DOHH2 (cell line): Measurements from ENCODE around the gene TTC39A.

ENCODE experiments used
- H3F3A ChIP-seq: fragments of 200-600 bp; sonication (generic), shearing (Covaris generic); 2 replicates; pipeline ENCODE4 v1.6.0; 2016; ENCODE audit warnings: antibody characterized with exemption, mild to moderate bottlenecking; ENCODE audit not compliant: control insufficient read depth, insufficient read depth
- H3K27ac ChIP-seq: fragments of 200-600 bp; sonication (generic); 2 replicates; pipeline ENCODE4 v1.5.1; 2014; ENCODE audit warnings: low read depth, mild to moderate bottlenecking, low read length, moderate library complexity
- H3K27me3 ChIP-seq: fragments of 200-600 bp; sonication (generic); 2 replicates; pipeline ENCODE4 v1.6.1; 2014; ENCODE audit warnings: mild to moderate bottlenecking, low read length, mixed read lengths; ENCODE audit not compliant: control insufficient read depth
- H3K36me3 ChIP-seq: fragments of 200-600 bp; sonication (generic); 2 replicates; pipeline ENCODE4 v1.6.1; 2014; ENCODE audit warnings: mild to moderate bottlenecking, low read length, moderate library complexity, mixed read lengths; ENCODE audit not compliant: control insufficient read depth
- H3K4me1 ChIP-seq: fragments of 200-600 bp; sonication (generic); 2 replicates; pipeline ENCODE4 v1.6.1; 2014; ENCODE audit warnings: mild to moderate bottlenecking, low read length, mixed read lengths; ENCODE audit not compliant: control insufficient read depth
- H3K4me2 ChIP-seq: fragments of 200-600 bp; sonication (generic); 2 replicates; pipeline ENCODE4 v1.6.0; 2014; ENCODE audit warnings: mild to moderate bottlenecking, low read length, moderate library complexity
- H3K4me3 ChIP-seq: fragments of 200-600 bp; sonication (generic); 2 replicates; pipeline ENCODE4 v1.5.1; 2014; ENCODE audit warnings: mild to moderate bottlenecking, low read length, mixed read lengths
- H3K79me2 ChIP-seq: fragments of 200-600 bp; sonication (generic); 2 replicates; pipeline ENCODE4 v1.6.1; 2014; ENCODE audit warnings: mild to moderate bottlenecking, low read length, mixed read lengths; ENCODE audit not compliant: control insufficient read depth
- H3K9me2 ChIP-seq: fragments of 200-600 bp; sonication (generic); replicated peaks from 2 replicates; pipeline ENCODE4 v1.6.1; 2014; ENCODE audit warnings: mild to moderate bottlenecking, low read length, mixed read lengths; ENCODE audit not compliant: control insufficient read depth
- H3K9me3 ChIP-seq: fragments of 200-600 bp; sonication (generic); 2 replicates; pipeline ENCODE4 v1.6.1; 2014; ENCODE audit warnings: antibody characterized with exemption, low read length, mixed read lengths; ENCODE audit not compliant: control insufficient read depth, insufficient read depth
- H4K20me1 ChIP-seq: fragments of 200-600 bp; sonication (generic); 2 replicates; pipeline ENCODE4 v1.6.0; 2014; ENCODE audit warnings: low read depth, mild to moderate bottlenecking, antibody characterized with exemption, low read length, moderate library complexity; ENCODE audit not compliant: control insufficient read depth, insufficient read depth
- CTCF ChIP-seq: fragments of 200-600 bp; sonication (generic); IDR thresholded peaks from one replicate; pipeline ENCODE4 v1.5.1; 2014; ENCODE audit warnings: antibody characterized with exemption, mild to moderate bottlenecking, low read depth, low read length; ENCODE audit not compliant: poor library complexity, severe bottlenecking
- EZH2phosphoT487 ChIP-seq: fragments of 200-600 bp; sonication (generic); IDR thresholded peaks from 2 replicates; pipeline ENCODE4 v1.6.1; 2017; ENCODE audit warnings: borderline replicate concordance, mild to moderate bottlenecking, antibody characterized with exemption, low read length, moderate library complexity, mixed read lengths

The TTC39A gene

DNA sequence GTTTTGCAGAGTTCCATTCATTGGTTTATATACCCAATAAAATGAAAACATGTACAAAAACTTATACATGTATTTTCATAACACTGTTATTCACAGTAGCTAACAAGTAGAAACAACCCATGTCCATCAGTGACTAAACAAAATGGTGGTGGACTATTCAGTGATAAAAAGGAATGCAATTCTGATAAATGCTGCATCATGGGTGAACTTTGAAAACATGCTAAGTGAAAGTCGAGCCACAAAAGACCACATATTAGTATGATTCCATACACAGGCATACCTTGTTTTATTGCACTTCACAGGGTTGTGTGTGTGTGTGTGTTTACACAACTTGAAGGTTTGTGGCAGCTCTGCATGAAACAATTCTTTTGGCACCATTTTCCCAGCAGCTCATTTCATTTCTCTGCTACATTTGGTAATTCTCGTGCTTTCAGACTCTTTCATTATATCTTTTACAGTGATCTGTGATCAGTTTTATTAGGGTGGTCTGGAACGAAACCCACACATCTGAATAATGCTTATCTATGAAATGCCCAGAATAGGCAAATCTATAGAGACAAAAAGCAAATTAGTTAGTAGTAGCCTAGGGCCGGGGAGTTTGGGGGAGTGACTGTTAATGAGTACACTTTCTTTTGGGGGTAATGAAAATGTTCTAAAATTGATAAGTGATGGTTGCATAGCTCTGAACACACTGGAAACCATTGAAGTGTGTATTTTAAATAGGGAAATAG is 67.0 kb downstream of the TTC39A start:
- TF ChIP-seq EZH2phosphoT487, result no peak
- TF ChIP-seq CTCF, result no peak
- H3K27me3 ChIP-seq, result peaks cover 28% of the 10 kb centered on the region
- H3K9me3 ChIP-seq, result no peaks in the 10 kb centered on the region
- no peaks in the 10 kb centered on the region for H3K36me3 ChIP-seq
- H3K9me2 ChIP-seq, result no peaks in the 10 kb centered on the region
- H3F3A ChIP-seq, result no peaks in the 10 kb centered on the region
- no peaks in the 10 kb centered on the region for H3K4me1 ChIP-seq
- H3K4me2 ChIP-seq, result no peak overlapping the region
- no peak overlapping the region for H3K27ac ChIP-seq
- no peaks in the 10 kb centered on the region for H3K79me2 ChIP-seq
- H4K20me1 ChIP-seq, result no peaks in the 10 kb centered on the region
- no peak overlapping the region for H3K4me3 ChIP-seq

DNA sequence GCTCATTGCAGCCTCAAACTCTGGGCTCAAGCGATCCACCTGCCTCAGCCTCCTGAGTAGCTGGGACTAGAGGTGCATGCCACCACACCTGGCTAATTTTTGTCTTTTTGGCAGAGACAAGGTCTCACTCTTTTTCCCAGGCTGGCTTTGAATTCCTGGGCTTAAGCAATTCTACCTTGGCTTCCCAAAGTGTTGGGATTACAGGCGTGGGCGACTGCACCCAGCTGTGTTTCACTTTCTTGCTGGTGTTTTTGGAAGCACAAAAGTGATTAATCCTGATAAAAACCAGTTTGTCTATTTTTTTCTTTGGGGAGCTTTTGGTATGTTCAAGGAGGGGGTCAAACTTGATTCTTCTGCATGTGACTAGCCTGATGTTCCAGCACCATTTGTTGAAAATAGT is 75.0 kb downstream of the TTC39A start:
- Histone ChIP-seq H3K4me3 (no peak overlapping the region), H3K4me2 (no peak overlapping the region), H4K20me1 (no peaks in the 10 kb centered on the region), H3K9me3 (no peaks in the 10 kb centered on the region), H3K9me2 (no peaks in the 10 kb centered on the region), H3F3A (no peaks in the 10 kb centered on the region), H3K27me3 (peaks cover 12% of the 10 kb centered on the region), H3K27ac (no peak overlapping the region), H3K79me2 (no peaks in the 10 kb centered on the region), H3K4me1 (no peaks in the 10 kb centered on the region), H3K36me3 (no peaks in the 10 kb centered on the region)
- TF ChIP-seq EZH2phosphoT487 (no peak), CTCF (no peak)

DNA sequence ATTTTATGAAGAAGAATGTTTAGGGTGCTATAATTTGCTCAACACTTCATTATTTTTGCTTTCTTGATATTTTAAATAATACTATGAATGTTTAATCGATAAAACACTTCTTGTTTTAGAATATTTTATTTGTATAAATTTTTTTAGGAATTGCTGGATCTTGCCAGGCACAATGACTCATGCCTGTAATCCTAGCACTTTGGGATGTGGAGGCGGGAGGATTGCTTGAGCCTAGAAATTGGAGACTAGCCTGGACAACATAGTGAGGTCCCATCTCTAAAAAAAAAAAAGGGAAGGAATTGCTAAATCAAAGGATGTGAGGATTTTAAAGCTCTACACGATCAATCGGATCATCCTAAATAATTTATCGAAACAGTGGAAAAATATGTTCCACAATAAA is 76.7 kb downstream of the TTC39A start:
- Histone ChIP-seq H3K4me3 (no peak overlapping the region), H3K27ac (no peak overlapping the region), H3K4me2 (no peak overlapping the region), H4K20me1 (no peaks in the 10 kb centered on the region), H3F3A (no peaks in the 10 kb centered on the region), H3K79me2 (no peaks in the 10 kb centered on the region), H3K36me3 (no peaks in the 10 kb centered on the region), H3K9me2 (no peaks in the 10 kb centered on the region), H3K4me1 (no peaks in the 10 kb centered on the region), H3K27me3 (no peaks in the 10 kb centered on the region; the same call in 1 of the 2 replicates), H3K9me3 (no peaks in the 10 kb centered on the region)
- TF ChIP-seq EZH2phosphoT487 (no peak), CTCF (no peak)
